Neural cell (in vitro differentiated cells): ENCODE results near the gene CD1E. TPM values are rescaled to one million over a fixed set of nuclear protein-coding genes. Genes with fewer than 3 reads are reported as not detected.

Experiments
- H2AFZ ChIP-seq: fragments of 200-600, 300-800 bp; sonication (generic), shearing (Covaris generic); 2 replicates; pipeline ENCODE4 v1.6.0; 2014; ENCODE audit warnings: low read depth, mild to moderate bottlenecking, antibody characterized with exemption, low read length, moderate library complexity
- H3F3A ChIP-seq: fragments of 200-600 bp; shearing (Covaris generic); 2 replicates; pipeline ENCODE4 v1.6.1; 2016; ENCODE audit warnings: mild to moderate bottlenecking, moderate library complexity, mixed read lengths, antibody characterized with exemption, low read length; ENCODE audit not compliant: insufficient read depth, poor library complexity, severe bottlenecking
- H3K27ac ChIP-seq: fragments of 200-600, 300-800 bp; sonication (generic), shearing (Covaris generic); 2 replicates; pipeline ENCODE4 v1.5.1; 2014; ENCODE audit warnings: mild to moderate bottlenecking, low read length, moderate library complexity
- H3K27me3 ChIP-seq: fragments of 300-800, 200-600 bp; sonication (generic), shearing (Covaris generic); 2 replicates; pipeline ENCODE4 v1.6.0; 2014; ENCODE audit warnings: mild to moderate bottlenecking, low read depth, low read length, moderate library complexity; ENCODE audit not compliant: insufficient read depth
- H3K36me3 ChIP-seq: fragments of 300-800, 200-600 bp; sonication (generic), shearing (Covaris generic); 2 replicates; pipeline ENCODE4 v1.5.1; 2014; ENCODE audit warnings: mild to moderate bottlenecking, antibody characterized with exemption, low read length, moderate library complexity; ENCODE audit not compliant: insufficient read depth
- H3K4me2 ChIP-seq: fragments of 300-800, 200-600 bp; sonication (generic), shearing (Covaris generic); 2 replicates; pipeline ENCODE4 v1.6.0; 2014; ENCODE audit warnings: mild to moderate bottlenecking, low read length
- H3K4me3 ChIP-seq: fragments of 300-800, 200-600 bp; sonication (generic), shearing (Covaris generic); 2 replicates; pipeline ENCODE4 v1.5.1; 2014; ENCODE audit warnings: mild to moderate bottlenecking, low read length, moderate library complexity
- H3K79me2 ChIP-seq: fragments of 200-600 bp; shearing (Covaris generic); replicated peaks from 2 replicates; pipeline ENCODE4 v1.6.0; 2014; ENCODE audit warnings: mild to moderate bottlenecking, low read length, moderate library complexity; ENCODE audit not compliant: insufficient read depth
- H3K9ac ChIP-seq: fragments of 300-800, 200-600 bp; sonication (generic), shearing (Covaris generic); 2 replicates; pipeline ENCODE4 v1.6.1; 2016; ENCODE audit warnings: mild to moderate bottlenecking, low read length, mixed read lengths
- H3K9me2 ChIP-seq: fragments of 200-600 bp; shearing (Covaris generic); 2 replicates; pipeline ENCODE4 v1.6.1; 2016; ENCODE audit warnings: mild to moderate bottlenecking, low read length, mixed read lengths; ENCODE audit not compliant: insufficient read depth
- H3K9me3 ChIP-seq: fragments of 200-600, 300-800 bp; sonication (generic), shearing (Covaris generic); 2 replicates; pipeline ENCODE4 v1.6.1; 2016; ENCODE audit warnings: mild to moderate bottlenecking, mixed run types, low read length, moderate library complexity, mixed read lengths
- H4K20me1 ChIP-seq: fragments of 200-600 bp; shearing (Covaris generic); 2 replicates; pipeline ENCODE4 v1.6.1; 2016; ENCODE audit warnings: mild to moderate bottlenecking, mixed run types; ENCODE audit not compliant: insufficient read depth
- CTCF ChIP-seq: fragments of 450-650 bp; IDR thresholded peaks from 2 replicates; pipeline ENCODE4 v1.5.1; 2014; ENCODE audit warnings: antibody characterized with exemption, mild to moderate bottlenecking, moderate library complexity; ENCODE audit not compliant: poor library complexity, severe bottlenecking
- EP300 ChIP-seq: fragments of 450-650 bp; conservative IDR thresholded peaks from 2 replicates; pipeline ENCODE4 v1.6.1; 2014; ENCODE audit warnings: antibody characterized with exemption, mild to moderate bottlenecking, moderate library complexity; ENCODE audit not compliant: poor library complexity, severe bottlenecking
- EZH2 ChIP-seq: fragments of 200-600, 300-800 bp; shearing (Covaris generic), sonication (generic); IDR thresholded peaks from 2 replicates; pipeline ENCODE4 v1.6.1; 2014; ENCODE audit warnings: antibody characterized with exemption, low read length, borderline replicate concordance, mild to moderate bottlenecking; ENCODE audit not compliant: insufficient read depth, poor library complexity, severe bottlenecking
- MXI1 ChIP-seq: fragments of 450-650 bp; conservative IDR thresholded peaks from 2 replicates; pipeline ENCODE4 v1.6.1; 2014; ENCODE audit warnings: antibody characterized with exemption, mild to moderate bottlenecking; ENCODE audit not compliant: poor library complexity, severe bottlenecking
- POLR2AphosphoS5 ChIP-seq: IDR thresholded peaks from 2 replicates; pipeline ENCODE4 v1.6.1; 2012
- RAD21 ChIP-seq: fragments of 450-650 bp; conservative IDR thresholded peaks from 2 replicates; pipeline ENCODE4 v1.6.1; 2014; ENCODE audit warnings: antibody characterized with exemption, mild to moderate bottlenecking, moderate library complexity
- REST ChIP-seq: IDR thresholded peaks from 2 replicates; pipeline ENCODE4 v1.6.1; 2012; ENCODE audit warnings: borderline replicate concordance
- SMC3 ChIP-seq: fragments of 450-650 bp; conservative IDR thresholded peaks from 2 replicates; pipeline ENCODE4 v1.6.1; 2014; ENCODE audit warnings: antibody characterized with exemption, mild to moderate bottlenecking, moderate library complexity; ENCODE audit not compliant: poor library complexity
- TAF1 ChIP-seq: IDR thresholded peaks from 2 replicates; pipeline ENCODE4 v1.6.1; 2012; ENCODE audit warnings: low read depth
- polyA plus RNA-seq: library from polyadenylated mRNA; depleted of rRNA; stranded (reverse); fragments of >200 nt; gene quantifications from 2 replicates; pipeline ENCODE4 v1.2.3, GENCODE V29; 2014

CD1E gene
- polyA plus RNA-seq, 1 donor from 2014 or later: not detected

- Histone ChIP-seq H3K36me3 (no peaks in the 10 kb centered on the region), H3K27ac (no peak overlapping the region), H3K4me3 (no peak overlapping the region), H2AFZ (no peak overlapping the region), H3K27me3 (no peaks in the 10 kb centered on the region), H3K4me2 (no peak overlapping the region), H3K9me2 (no peaks in the 10 kb centered on the region), H3K79me2 (no peaks in the 10 kb centered on the region), H3F3A (no peaks in the 10 kb centered on the region), H4K20me1 (no peaks in the 10 kb centered on the region), H3K9me3 (no peaks in the 10 kb centered on the region), H3K9ac (no peak overlapping the region)
- TF ChIP-seq SMC3: no peak
- no peak for TF ChIP-seq EZH2
- no peak for TF ChIP-seq RAD21
- TF ChIP-seq POLR2AphosphoS5: no peak
- TF ChIP-seq REST: no peak
- no peak for TF ChIP-seq TAF1
- no peak for TF ChIP-seq CTCF
- TF ChIP-seq MXI1: no peak
- no peak for TF ChIP-seq EP300
Measured at GRCh38 chr1:158391099-158391498, 37.4 kb downstream of the CD1E start.

GRCh38 chr1:158393476-158393875 lies 39.8 kb downstream of the CD1E start:
- Histone ChIP-seq H3F3A (no peaks in the 10 kb centered on the region), H4K20me1 (no peaks in the 10 kb centered on the region), H3K4me3 (no peak overlapping the region), H3K9me2 (no peaks in the 10 kb centered on the region), H3K9ac (no peak overlapping the region), H3K36me3 (no peaks in the 10 kb centered on the region), H3K4me2 (no peak overlapping the region), H3K79me2 (no peaks in the 10 kb centered on the region), H3K27me3 (no peaks in the 10 kb centered on the region), H3K27ac (no peak overlapping the region), H3K9me3 (no peaks in the 10 kb centered on the region), H2AFZ (no peak overlapping the region)
- TF ChIP-seq EP300: no peak
- TF ChIP-seq EZH2: no peak
- TF ChIP-seq POLR2AphosphoS5: no peak
- TF ChIP-seq RAD21: no peak
- no peak for TF ChIP-seq MXI1
- no peak for TF ChIP-seq REST
- no peak for TF ChIP-seq TAF1
- no peak for TF ChIP-seq CTCF
